ENCODE results near the gene ZNF22.

ZNF22 gene

GRCh38 chr10:45053569-45054100 is 52.9 kb downstream of the ZNF22 start:
- Histone ChIP-seq H3K4me3 (no peak overlapping the region), H3K27ac (no peak overlapping the region)
